ENCODE measurements around the gene AKR1E2.

AKR1E2 gene

DNA sequence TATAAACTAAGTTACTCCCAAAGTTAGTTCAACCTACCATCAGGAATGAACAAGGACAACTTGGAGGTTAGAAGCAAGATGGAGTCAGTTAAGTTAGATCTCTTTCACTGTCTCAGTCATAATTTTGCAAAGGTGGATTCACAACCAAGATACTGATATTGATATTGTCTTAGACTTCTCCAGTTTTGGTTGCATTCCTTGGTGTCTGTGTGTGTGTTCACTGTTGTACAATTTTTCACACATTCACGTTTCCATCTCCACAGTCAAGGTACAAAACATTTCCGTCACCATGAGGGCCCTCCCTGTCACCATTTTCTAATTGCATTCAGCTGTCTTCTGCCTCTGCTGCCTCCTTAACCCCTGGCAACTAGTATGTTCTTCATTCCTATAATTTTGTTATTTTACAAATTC is 41.1 kb downstream of the AKR1E2 start:
- H3K9me2 ChIP-seq (ENCODE audit: low read depth, low read length), result no peaks in the 10 kb centered on the region
- no peak overlapping the region for H3K4me3 ChIP-seq (ENCODE audit: low read depth, low read length, poor library complexity, severe bottlenecking)
- no peak overlapping the region for H2AFZ ChIP-seq (ENCODE audit: low read length)
- H3K36me3 ChIP-seq (ENCODE audit: insufficient read depth, low read length), result no peaks in the 10 kb centered on the region
- H3K9me3 ChIP-seq (ENCODE audit: low read length), result no peaks in the 10 kb centered on the region
- H3F3A ChIP-seq (ENCODE audit: insufficient read depth, low read length), result no peaks in the 10 kb centered on the region
- no peak overlapping the region for H3K27ac ChIP-seq (ENCODE audit: low read depth, low read length, poor library complexity, severe bottlenecking)
- no peaks in the 10 kb centered on the region for H3K79me2 ChIP-seq (ENCODE audit: insufficient read depth, low read length)
- no peaks in the 10 kb centered on the region for H4K20me1 ChIP-seq (ENCODE audit: insufficient read depth, low read length)
- no peak overlapping the region for H3K4me2 ChIP-seq (ENCODE audit: low read length)
- TF ChIP-seq EZH2 (IDR thresholded peaks at IDR 0.05; ENCODE audit: borderline replicate concordance, low read length), result no peak
- H3K27me3 ChIP-seq (ENCODE audit: insufficient read depth, low read length), result no peaks in the 10 kb centered on the region
- H3K4me1 ChIP-seq (ENCODE audit: insufficient read depth, low read length, severe bottlenecking), result no peaks in the 10 kb centered on the region
- no peak overlapping the region for H3K9ac ChIP-seq (ENCODE audit: low read length)

DNA sequence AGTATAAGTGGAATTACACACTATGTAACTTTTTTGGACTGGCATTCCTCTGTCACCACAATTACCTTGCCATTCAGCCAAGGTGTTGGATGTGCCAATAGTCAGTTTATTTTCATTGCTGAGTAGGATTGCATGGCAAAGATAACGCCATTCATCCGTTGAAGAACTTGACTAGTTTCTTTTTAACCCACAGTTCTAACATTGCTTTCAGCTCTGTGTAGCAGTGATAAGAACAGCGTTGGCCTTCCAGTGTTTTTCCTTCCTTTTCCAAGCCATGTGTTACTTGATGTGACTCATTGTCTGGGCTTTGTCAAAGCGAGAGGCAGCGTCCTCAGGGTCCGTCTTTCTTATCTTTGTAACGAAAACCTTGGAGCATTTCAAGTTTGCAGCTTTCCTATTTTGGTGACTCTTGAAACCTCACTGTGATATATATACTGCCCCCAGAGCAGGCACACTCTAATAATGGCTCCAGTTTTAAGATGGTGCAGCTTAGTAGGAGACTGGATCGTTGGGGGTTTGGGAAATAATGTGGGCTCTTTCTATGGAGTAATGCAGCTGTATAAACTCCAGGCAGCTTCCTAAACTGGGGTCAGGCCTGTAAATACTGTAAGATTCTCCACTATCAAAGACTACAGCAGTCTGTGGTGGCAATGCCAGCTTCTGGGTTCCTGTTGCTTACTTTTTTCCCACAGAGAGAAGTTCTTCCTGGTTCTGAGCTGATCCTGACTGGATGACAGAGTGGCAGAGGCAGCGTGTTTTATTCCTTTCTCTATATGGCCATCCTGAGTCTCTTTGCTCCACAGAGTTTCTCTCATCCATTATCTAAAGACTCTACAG is 41.7 kb downstream of the AKR1E2 start:
- Histone ChIP-seq H3F3A (ENCODE audit: insufficient read depth, low read length) (no peaks in the 10 kb centered on the region), H3K79me2 (ENCODE audit: insufficient read depth, low read length) (no peaks in the 10 kb centered on the region), H2AFZ (ENCODE audit: low read length) (no peak overlapping the region), H3K27ac (ENCODE audit: low read depth, low read length, poor library complexity, severe bottlenecking) (no peak overlapping the region), H3K9me2 (ENCODE audit: low read depth, low read length) (no peaks in the 10 kb centered on the region), H3K36me3 (ENCODE audit: insufficient read depth, low read length) (no peaks in the 10 kb centered on the region), H3K9me3 (ENCODE audit: low read length) (no peaks in the 10 kb centered on the region), H3K4me2 (ENCODE audit: low read length) (no peak overlapping the region), H3K9ac (ENCODE audit: low read length) (no peak overlapping the region), H4K20me1 (ENCODE audit: insufficient read depth, low read length) (no peaks in the 10 kb centered on the region), H3K4me3 (ENCODE audit: low read depth, low read length, poor library complexity, severe bottlenecking) (no peak overlapping the region), H3K27me3 (ENCODE audit: insufficient read depth, low read length) (no peaks in the 10 kb centered on the region), H3K4me1 (ENCODE audit: insufficient read depth, low read length, severe bottlenecking) (no peaks in the 10 kb centered on the region)
- TF ChIP-seq, protein P1, sequence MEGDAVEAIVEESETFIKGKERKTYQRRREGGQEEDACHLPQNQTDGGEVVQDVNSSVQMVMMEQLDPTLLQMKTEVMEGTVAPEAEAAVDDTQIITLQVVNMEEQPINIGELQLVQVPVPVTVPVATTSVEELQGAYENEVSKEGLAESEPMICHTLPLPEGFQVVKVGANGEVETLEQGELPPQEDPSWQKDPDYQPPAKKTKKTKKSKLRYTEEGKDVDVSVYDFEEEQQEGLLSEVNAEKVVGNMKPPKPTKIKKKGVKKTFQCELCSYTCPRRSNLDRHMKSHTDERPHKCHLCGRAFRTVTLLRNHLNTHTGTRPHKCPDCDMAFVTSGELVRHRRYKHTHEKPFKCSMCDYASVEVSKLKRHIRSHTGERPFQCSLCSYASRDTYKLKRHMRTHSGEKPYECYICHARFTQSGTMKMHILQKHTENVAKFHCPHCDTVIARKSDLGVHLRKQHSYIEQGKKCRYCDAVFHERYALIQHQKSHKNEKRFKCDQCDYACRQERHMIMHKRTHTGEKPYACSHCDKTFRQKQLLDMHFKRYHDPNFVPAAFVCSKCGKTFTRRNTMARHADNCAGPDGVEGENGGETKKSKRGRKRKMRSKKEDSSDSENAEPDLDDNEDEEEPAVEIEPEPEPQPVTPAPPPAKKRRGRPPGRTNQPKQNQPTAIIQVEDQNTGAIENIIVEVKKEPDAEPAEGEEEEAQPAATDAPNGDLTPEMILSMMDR (IDR thresholded peaks at IDR 0.05; ENCODE audit: low read length), result no peak
- no peak for TF ChIP-seq EZH2 (IDR thresholded peaks at IDR 0.05; ENCODE audit: borderline replicate concordance, low read length)

DNA sequence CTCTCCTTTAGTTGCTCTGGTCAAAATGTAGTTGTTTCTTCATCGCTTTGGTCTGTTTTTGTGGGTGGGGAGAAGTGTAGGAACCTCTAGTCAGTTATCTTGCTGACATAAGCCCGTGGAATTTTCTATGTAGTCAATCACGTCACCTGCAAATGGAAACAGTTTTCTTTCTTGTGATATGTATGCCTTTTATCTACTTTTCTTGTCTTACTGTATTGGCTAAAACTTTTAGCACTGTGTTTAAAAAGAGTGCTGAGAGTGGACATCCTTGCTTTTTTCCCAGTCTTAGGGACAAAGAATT is 42.3 kb downstream of the AKR1E2 start:
- Histone ChIP-seq H3K4me1 (ENCODE audit: insufficient read depth, low read length, severe bottlenecking) (no peaks in the 10 kb centered on the region), H3K9ac (ENCODE audit: low read length) (no peak overlapping the region), H2AFZ (ENCODE audit: low read length) (no peak overlapping the region), H3K4me3 (ENCODE audit: low read depth, low read length, poor library complexity, severe bottlenecking) (no peak overlapping the region), H3K27ac (ENCODE audit: low read depth, low read length, poor library complexity, severe bottlenecking) (no peak overlapping the region), H3K36me3 (ENCODE audit: insufficient read depth, low read length) (no peaks in the 10 kb centered on the region), H3K27me3 (ENCODE audit: insufficient read depth, low read length) (no peaks in the 10 kb centered on the region), H3K4me2 (ENCODE audit: low read length) (no peak overlapping the region), H3K79me2 (ENCODE audit: insufficient read depth, low read length) (no peaks in the 10 kb centered on the region), H3F3A (ENCODE audit: insufficient read depth, low read length) (no peaks in the 10 kb centered on the region), H3K9me2 (ENCODE audit: low read depth, low read length) (no peaks in the 10 kb centered on the region), H3K9me3 (ENCODE audit: low read length) (no peaks in the 10 kb centered on the region), H4K20me1 (ENCODE audit: insufficient read depth, low read length) (no peaks in the 10 kb centered on the region)
- TF ChIP-seq, protein P1 (IDR thresholded peaks at IDR 0.05; ENCODE audit: low read length), result no peak
- no peak for TF ChIP-seq EZH2 (IDR thresholded peaks at IDR 0.05; ENCODE audit: borderline replicate concordance, low read length)

DNA sequence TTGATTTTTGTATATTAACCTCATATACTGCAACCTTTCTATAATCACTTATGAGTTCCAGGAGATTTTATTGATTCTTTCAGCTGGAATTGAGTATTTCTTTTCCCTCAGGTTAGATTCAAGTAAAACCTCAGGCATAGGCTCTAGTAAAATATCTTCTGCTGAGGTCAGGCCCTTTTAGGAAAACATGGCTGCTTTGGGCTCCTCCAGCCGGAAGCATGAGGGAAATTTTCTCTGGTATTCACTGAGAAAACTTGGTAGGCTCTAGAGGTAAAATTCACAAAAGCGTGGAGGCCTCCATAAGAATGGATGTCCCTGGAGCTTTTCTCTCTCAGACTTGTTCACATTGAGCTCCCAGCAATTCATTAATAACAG is 56.7 kb downstream of the AKR1E2 start:
- no peaks in the 10 kb centered on the region for H3K4me1 ChIP-seq (ENCODE audit: insufficient read depth, low read length, severe bottlenecking)
- no peaks in the 10 kb centered on the region for H3K27me3 ChIP-seq (ENCODE audit: insufficient read depth, low read length)
- H3K36me3 ChIP-seq (ENCODE audit: insufficient read depth, low read length), result no peaks in the 10 kb centered on the region
- TF ChIP-seq, protein P1 (IDR thresholded peaks at IDR 0.05; ENCODE audit: low read length), result no peak
- no peak for TF ChIP-seq EZH2 (IDR thresholded peaks at IDR 0.05; ENCODE audit: borderline replicate concordance, low read length)
- H3K27ac ChIP-seq (ENCODE audit: low read depth, low read length, poor library complexity, severe bottlenecking), result no peak overlapping the region
- H3K9ac ChIP-seq (ENCODE audit: low read length), result no peak overlapping the region
- H3K4me3 ChIP-seq (ENCODE audit: low read depth, low read length, poor library complexity, severe bottlenecking), result no peak overlapping the region
- no peaks in the 10 kb centered on the region for H3K9me3 ChIP-seq (ENCODE audit: low read length)
- H3K4me2 ChIP-seq (ENCODE audit: low read length), result no peak overlapping the region
- no peaks in the 10 kb centered on the region for H4K20me1 ChIP-seq (ENCODE audit: insufficient read depth, low read length)
- H3F3A ChIP-seq (ENCODE audit: insufficient read depth, low read length), result no peaks in the 10 kb centered on the region
- H3K79me2 ChIP-seq (ENCODE audit: insufficient read depth, low read length), result no peaks in the 10 kb centered on the region
- H2AFZ ChIP-seq (ENCODE audit: low read length), result no peak overlapping the region
- H3K9me2 ChIP-seq (ENCODE audit: low read depth, low read length), result no peaks in the 10 kb centered on the region

Data from OCI-LY1 (cell line).